EH (cell line): ENCODE measurements around the gene TRAPPC2.
A peak's percentile ranks its signal among the peaks of the same experiment; 100 is the strongest.
"Not testable (repeated sequence)": the region's sequence is repeated elsewhere in the genome, so short reads cannot be mapped to it uniquely, and the experiment has no call there.

Experiments used
- DNase-seq: peaks from one replicate; pipeline ENCODE4 v3.0.0-alpha.2; 2015; ENCODE audit warnings: low read depth

TRAPPC2 gene

GRCh38 chrX:13747836-13748235 lies 13.4 kb upstream of the TRAPPC2 start:
- DNase-seq: peak; percentile 65

DNA sequence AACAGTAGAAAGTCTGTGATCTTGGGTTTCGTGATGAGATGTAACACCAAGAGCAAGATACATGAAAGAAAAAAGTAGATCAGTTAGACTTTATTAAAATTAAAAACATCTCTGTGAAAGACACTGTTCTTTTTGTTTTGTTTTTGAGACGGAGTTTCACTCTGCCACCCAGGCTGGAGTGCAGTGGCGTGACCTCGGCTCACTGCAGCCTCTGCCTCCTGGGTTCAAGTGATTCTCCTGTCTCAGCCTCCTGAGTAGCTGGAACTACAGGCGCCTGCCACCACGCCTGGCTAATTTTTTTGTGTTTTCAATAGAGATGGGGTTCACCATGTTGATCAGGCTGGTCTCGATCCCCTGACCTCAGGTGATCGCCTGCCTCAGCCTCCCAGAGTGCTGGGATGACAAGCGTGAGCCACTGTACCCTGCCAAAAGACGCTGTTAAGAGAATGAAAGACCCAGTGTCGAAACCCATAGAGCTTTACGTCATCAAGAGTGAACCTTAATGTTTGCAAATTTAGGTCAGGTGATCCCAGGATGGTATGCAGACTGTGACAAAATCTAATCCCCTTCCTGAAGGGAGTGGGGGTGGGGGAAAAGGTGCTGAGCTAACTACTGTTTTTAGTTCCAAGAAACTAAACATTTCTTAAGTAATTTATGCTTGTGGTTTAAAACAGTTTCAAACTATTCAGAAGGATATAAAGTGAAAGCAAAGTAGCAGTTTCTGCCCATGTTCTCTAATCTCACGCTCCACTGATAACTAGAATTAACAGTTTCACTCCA lies 8.2 kb upstream of the TRAPPC2 start:
- DNase-seq: no peak

- DNase-seq: no peak
These were observed 7.3 kb upstream of the TRAPPC2 start for GRCh38 chrX:13741695-13742094.

GRCh38 chrX:13733506-13733905 lies 914 bp downstream of the TRAPPC2 start:
- peak; percentile 46 for DNase-seq

DNA sequence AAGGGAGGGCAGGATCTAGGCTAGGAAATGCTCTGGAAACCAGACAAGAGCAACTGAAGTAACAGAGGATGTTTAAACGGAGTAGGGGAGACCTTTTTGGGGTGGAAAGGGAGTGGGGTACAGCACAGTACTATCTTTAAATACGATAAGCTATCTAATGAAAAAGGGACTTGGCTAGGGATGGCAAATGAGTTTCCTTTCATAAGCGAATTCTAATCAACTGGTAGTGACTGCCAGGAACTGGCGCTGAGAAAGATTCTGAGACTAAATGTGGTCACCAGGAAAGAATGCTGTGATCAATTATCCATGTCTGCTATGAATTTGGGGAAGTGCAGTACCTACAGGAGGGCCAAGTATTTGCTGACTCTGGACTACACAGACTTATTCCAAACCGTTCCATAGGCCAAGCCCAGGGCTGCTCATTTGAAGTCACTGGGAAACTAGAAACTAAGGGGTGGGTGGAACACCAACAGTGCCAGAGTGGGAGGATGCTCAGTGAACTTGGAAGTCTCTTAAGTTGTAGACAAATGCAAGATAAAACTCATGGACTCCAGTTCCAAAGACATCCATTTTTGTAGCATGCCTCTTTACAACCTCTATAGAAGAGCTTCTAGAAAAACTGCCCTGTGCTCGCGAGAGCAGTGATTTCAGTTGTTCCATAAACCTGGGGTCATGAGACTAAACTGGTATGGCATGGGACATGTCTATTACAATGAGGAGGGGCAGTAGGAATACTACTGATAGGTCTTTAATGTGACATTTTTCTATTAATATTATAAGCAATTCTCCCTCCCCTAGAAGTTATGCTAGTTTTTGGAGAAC lies 2.0 kb downstream of the TRAPPC2 start:
- peak; percentile 7 for DNase-seq

DNA sequence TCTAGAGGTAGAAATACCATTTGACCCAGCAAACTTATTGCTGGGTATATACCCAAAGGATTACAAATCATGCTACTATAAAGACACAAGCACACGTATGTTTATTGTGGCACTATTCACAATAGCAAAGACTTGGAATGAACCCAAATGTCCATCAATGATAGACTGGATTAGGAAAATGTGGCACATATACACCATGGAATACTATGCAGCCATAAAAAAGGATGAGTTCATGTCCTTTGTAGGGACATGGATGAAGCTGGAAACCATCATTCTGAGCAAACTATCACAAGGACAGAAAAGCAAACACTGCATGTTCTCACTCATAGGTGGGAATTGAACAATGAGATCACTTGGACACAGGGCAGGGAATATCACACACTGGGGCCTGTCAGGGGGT lies 3.9 kb downstream of the TRAPPC2 start:
- DNase-seq: not testable (repeated sequence)

DNA sequence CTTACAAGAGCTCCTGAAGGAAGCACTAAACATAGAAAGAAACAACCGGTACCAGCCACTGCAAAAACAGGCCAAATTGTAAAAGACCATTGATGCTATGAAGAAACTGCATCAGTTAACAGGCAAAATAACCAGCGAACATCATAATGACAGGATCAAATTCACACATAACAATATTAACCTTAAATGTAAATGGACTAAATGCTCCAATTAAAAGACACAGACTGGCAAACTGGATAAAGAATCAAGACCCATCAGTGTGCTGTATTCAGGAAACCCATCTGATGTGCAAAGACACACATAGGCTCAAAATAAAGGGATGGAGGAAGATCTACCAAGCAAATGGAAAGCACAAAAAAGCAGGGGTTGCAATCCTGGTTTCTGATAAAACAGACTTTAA lies 7.8 kb downstream of the TRAPPC2 start:
- DNase-seq: not testable (repeated sequence)

- not testable (repeated sequence) for DNase-seq
These were observed 9.5 kb downstream of the TRAPPC2 start for GRCh38 chrX:13724878-13725277.

DNA sequence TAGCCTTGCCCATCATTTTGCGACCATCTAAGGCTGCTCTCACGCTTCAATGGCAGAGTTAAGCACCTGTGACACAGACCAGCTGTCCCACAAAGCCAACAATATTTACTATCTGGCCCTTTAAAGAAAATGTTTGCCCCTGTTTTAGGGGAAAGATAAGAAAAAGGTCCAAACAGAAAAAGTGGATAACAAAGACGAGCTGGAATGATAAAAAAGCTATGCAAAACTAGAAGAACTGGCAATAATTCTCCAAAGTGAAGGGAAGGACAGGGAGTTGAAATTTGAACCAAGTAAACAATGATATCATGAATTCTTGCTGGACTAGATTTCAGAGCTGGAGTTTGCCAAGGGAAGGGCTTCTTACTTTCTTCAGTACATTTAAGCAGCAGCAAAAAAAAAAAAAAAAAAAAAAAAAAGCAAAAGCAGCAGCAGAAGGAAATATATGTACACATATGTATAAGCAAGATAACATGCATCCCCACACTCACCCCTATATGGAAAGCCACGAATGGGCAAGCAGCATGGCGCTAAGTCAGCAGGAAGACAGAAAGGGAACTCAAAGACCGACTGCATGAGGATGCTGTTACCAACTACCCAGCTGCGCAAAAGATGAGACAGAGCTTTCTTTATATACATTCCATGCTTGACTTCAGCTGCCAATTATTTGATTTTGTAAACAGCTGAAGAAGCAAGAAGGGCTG lies 12.5 kb downstream of the TRAPPC2 start:
- DNase-seq: peak; percentile 41

DNA sequence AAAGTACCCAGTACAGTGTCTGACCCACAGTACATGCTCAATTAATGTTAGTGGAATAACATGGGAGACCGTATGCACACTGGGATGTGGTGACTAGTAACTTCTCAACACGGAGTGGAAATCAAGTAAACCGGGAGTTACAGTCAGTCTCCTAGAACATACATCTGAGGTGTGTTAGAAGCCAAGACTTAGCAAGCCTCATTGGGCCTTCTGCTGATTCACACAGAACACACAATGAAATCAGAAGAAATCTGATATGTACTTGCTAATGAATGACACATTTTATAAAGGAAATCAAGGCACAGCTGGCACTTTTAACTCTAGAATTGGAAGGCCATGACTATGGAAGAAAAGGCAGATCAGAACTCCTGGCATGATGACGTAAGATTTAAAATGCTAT lies 13.0 kb downstream of the TRAPPC2 start:
- no peak for DNase-seq

DNA sequence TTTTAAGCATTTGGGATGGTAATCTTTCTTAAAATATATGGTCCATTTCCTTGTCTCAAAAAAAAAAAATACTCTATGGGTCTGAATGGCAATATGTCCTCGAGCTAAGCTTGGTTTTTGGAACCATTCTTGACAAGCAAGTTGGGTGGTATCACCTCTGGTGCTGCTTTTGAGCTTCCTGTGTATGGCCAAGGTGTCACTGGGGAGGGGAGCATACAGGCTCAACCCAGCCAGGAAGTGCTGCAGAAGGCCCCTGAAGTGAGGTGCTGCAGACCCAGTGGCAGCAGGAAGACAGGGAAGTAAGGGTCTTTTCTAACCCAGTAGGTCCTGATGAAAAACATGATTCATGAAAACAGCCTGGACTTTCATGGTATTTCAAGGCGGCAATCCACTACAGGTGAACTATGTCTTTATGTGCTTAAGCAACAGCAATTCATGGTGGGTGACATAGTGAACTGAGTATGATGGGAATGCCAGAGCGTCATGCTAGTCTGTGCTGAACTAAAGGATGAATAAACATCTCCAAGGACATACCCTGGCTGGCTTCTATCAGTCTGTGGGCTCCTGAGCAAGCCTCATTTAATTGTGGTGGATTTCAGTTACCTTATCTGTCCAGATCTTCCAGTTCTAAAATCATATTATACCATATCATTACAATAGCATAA lies 15.1 kb downstream of the TRAPPC2 start:
- no peak for DNase-seq

DNA sequence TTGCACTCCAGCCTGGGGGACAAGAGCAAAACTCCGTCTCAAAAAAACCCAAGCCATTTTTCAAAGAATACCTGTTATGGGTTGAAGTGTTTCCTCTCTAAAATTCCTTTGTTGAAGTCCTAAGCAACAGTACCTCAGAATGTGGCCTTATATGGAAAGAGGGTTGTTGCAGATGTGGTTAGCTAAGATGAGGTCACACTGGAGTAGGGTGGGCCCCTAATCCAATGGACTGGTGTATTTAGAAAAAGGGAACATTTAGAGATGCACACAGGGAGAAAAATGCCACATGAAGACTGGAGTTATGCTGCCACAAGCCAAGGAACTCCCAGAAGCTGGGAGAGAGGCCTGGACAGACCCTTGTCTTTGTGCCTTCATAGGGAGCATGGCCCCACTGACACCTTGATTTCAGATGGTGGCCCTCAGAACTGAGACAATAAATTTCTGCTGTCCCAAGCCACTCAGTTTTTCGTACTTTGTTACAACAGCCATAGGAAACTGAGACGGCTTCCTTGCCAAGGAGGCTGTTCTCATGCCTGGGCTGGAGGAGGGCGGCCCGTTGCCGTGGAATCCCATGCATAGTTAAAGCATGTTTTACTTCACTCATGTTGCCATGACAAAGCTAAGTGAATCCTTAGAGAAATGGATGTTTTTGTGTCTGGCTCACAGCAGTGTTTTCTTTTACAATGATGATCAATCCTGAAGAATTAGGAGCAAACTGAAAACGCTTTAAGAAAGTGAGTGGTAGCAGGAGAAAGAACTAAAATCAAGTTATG lies 16.5 kb downstream of the TRAPPC2 start:
- peak; percentile 20 for DNase-seq

DNA sequence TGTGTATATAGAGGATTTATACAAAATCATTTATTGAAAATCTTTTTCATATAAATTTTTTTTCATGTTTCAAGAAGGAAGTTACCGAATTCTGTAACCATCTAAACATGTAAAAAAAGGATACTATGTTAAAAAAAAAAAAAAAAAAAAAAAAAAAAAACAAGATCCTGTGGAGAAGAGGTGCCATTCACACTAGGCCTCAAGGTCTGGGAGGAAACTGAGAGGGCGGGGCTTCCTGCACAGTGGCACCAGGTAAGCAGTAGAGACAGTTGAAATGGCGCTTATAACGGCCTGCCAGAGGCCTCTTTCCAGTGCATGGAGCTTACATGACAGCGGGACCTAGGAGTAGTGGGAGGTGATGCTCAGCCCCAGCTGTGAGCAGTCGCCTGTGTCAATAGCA lies 17.5 kb downstream of the TRAPPC2 start:
- no peak for DNase-seq

DNA sequence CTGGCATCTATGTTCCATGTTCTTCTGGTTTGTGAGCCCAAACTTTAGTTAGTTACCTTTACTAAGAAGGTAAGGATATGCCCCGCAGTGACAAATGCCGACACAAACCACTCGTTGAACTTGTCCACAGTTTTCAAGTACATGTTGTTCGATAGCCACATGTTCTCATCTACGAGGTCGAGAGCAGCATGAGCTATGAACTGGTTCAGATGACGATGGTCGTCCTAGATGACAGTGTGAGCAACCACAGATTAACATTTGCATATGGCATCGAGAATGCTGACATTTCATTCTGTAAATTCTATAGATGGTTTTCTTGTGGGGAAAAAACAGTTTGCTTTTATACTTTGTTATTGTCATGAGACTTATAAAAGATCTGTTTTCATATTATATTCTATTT lies 18.0 kb downstream of the TRAPPC2 start:
- DNase-seq: no peak

- DNase-seq: no peak
These were observed 23.3 kb downstream of the TRAPPC2 start for GRCh38 chrX:13711141-13711540.

- no peak for DNase-seq
These were observed 30.8 kb downstream of the TRAPPC2 start for GRCh38 chrX:13703589-13703988.

DNA sequence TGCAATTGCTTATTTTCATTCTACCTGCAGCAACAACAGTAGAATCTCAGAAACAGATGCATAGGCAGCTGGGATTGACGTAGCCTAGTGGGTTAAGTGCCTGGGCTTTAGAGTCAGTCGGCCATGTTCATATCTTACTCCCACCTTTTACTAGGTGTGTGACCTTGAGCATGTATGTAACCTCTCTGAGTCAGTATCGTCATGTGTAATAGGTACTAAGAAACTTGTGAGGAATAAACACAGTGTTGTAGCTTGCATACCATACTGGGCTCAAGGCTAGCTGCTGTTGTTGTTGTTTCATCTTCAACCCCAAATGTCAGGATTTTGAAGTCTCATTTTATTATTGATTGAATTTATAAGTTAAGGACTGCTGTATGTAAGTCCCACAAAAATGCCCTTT lies 31.3 kb downstream of the TRAPPC2 start:
- no peak for DNase-seq

GRCh38 chrX:13702111-13702789 lies 32.2 kb downstream of the TRAPPC2 start:
- no peak for DNase-seq

GRCh38 chrX:13700380-13700779 lies 34.0 kb downstream of the TRAPPC2 start:
- no peak for DNase-seq

GRCh38 chrX:13699183-13699826 lies 35.1 kb downstream of the TRAPPC2 start:
- no peak for DNase-seq
